ENCODE results near the gene BTBD19.

The BTBD19 gene

GRCh38 chr1:44855742-44856141, 47.4 kb downstream of the BTBD19 start:
- H3K27ac ChIP-seq (ENCODE audit: insufficient read depth in 1 of 2, low read depth in 1 of 2, low read length in 2 of 2, poor library complexity in 1 of 2, severe bottlenecking in 2 of 2): no peak overlapping the region
- DNase-seq: no peak
- CTCF ChIA-PET: no interaction called here
- no peaks in the 10 kb centered on the region for H3K9me3 ChIP-seq (ENCODE audit: control extremely low read depth in 1 of 5, control insufficient read depth in 4 of 5, insufficient read depth in 2 of 5, low read depth in 1 of 5, low read length in 4 of 5)
- H3K36me3 ChIP-seq (ENCODE audit: control insufficient read depth in 4 of 4, insufficient read depth in 4 of 4, low read length in 3 of 4): peaks cover under 1 to 9% (median 4%) of the 10 kb centered on the region in 4 experiments
- no peak overlapping the region for H3K4me3 ChIP-seq (ENCODE audit: control insufficient read depth in 1 of 7, extremely low read depth in 1 of 7, insufficient read depth in 4 of 7, low read depth in 2 of 7, low read length in 6 of 7)
- peaks cover 0 to 14% (median 1%) of the 10 kb centered on the region in 4 experiments for H3K4me1 ChIP-seq (ENCODE audit: control extremely low read depth in 1 of 4, control insufficient read depth in 4 of 4, insufficient read depth in 4 of 4, low read length in 3 of 4)
- no peaks in the 10 kb centered on the region for H3K27me3 ChIP-seq (replicated peaks in 2 of 5; ENCODE audit: control insufficient read depth in 4 of 5, insufficient read depth in 5 of 5, low read length in 4 of 5)
- 55% methylated on average over 2 of the region's 7 CpGs for WGBS (ENCODE audit: insufficient coverage)
- POLR2A ChIA-PET: no interaction called here

- Histone ChIP-seq H3K27me3 (replicated peaks in 2 of 5; ENCODE audit: control insufficient read depth in 4 of 5, insufficient read depth in 5 of 5, low read length in 4 of 5) (no peaks in the 10 kb centered on the region), H3K4me1 (ENCODE audit: control extremely low read depth in 1 of 4, control insufficient read depth in 4 of 4, insufficient read depth in 4 of 4, low read length in 3 of 4) (peaks cover 0 to 16% (median 1%) of the 10 kb centered on the region in 4 experiments), H3K9me3 (ENCODE audit: control extremely low read depth in 1 of 5, control insufficient read depth in 4 of 5, insufficient read depth in 2 of 5, low read depth in 1 of 5, low read length in 4 of 5) (no peaks in the 10 kb centered on the region), H3K27ac (ENCODE audit: insufficient read depth in 1 of 2, low read depth in 1 of 2, low read length in 2 of 2, poor library complexity in 1 of 2, severe bottlenecking in 2 of 2) (no peak overlapping the region), H3K36me3 (ENCODE audit: control insufficient read depth in 4 of 4, insufficient read depth in 4 of 4, low read length in 3 of 4) (peaks cover 0 to 9% (median 4%) of the 10 kb centered on the region in 4 experiments), H3K4me3 (ENCODE audit: control insufficient read depth in 1 of 7, extremely low read depth in 1 of 7, insufficient read depth in 4 of 7, low read depth in 2 of 7, low read length in 6 of 7) (no peak overlapping the region)
- DNase-seq: no peak
- CTCF ChIA-PET: no interaction called here
- POLR2A ChIA-PET: no interaction called here
- WGBS (ENCODE audit: insufficient coverage): 97% methylated on average over 6 of the region's 7 CpGs
Observed at GRCh38 chr1:44857446-44857845, 49.1 kb downstream of the BTBD19 start.

- Histone ChIP-seq H3K36me3 (ENCODE audit: control insufficient read depth in 4 of 4, insufficient read depth in 4 of 4, low read length in 3 of 4) (peaks cover 0 to 10% (median 5%) of the 10 kb centered on the region in 4 experiments), H3K27ac (ENCODE audit: insufficient read depth in 1 of 2, low read depth in 1 of 2, low read length in 2 of 2, poor library complexity in 1 of 2, severe bottlenecking in 2 of 2) (no peak overlapping the region), H3K27me3 (replicated peaks in 2 of 5; ENCODE audit: control insufficient read depth in 4 of 5, insufficient read depth in 5 of 5, low read length in 4 of 5) (no peaks in the 10 kb centered on the region), H3K4me3 (ENCODE audit: control insufficient read depth in 1 of 7, extremely low read depth in 1 of 7, insufficient read depth in 4 of 7, low read depth in 2 of 7, low read length in 6 of 7) (no peak overlapping the region), H3K4me1 (ENCODE audit: control extremely low read depth in 1 of 4, control insufficient read depth in 4 of 4, insufficient read depth in 4 of 4, low read length in 3 of 4) (peaks cover 0 to 16% (median 1%) of the 10 kb centered on the region in 4 experiments), H3K9me3 (ENCODE audit: control extremely low read depth in 1 of 5, control insufficient read depth in 4 of 5, insufficient read depth in 2 of 5, low read depth in 1 of 5, low read length in 4 of 5) (no peaks in the 10 kb centered on the region)
- WGBS (ENCODE audit: insufficient coverage): 100% methylated on average over 1 of the region's 1 CpG
- POLR2A ChIA-PET: no interaction called here
- no peak for DNase-seq
- CTCF ChIA-PET: interaction anchor here (2.2 kb wide), 1 partner anchor 12 kb away, joined by 10 read pairs; no protein-coding TSS in a partner anchor
Observed at GRCh38 chr1:44860331-44860730, 52.0 kb downstream of the BTBD19 start.

- Histone ChIP-seq H3K9me3 (ENCODE audit: control extremely low read depth in 1 of 5, control insufficient read depth in 4 of 5, insufficient read depth in 2 of 5, low read depth in 1 of 5, low read length in 4 of 5) (no peaks in the 10 kb centered on the region), H3K27me3 (replicated peaks in 2 of 5; ENCODE audit: control insufficient read depth in 4 of 5, insufficient read depth in 5 of 5, low read length in 4 of 5) (no peaks in the 10 kb centered on the region), H3K36me3 (ENCODE audit: control insufficient read depth in 4 of 4, insufficient read depth in 4 of 4, low read length in 3 of 4) (peaks cover 0 to 10% (median 5%) of the 10 kb centered on the region in 4 experiments), H3K4me1 (ENCODE audit: control extremely low read depth in 1 of 4, control insufficient read depth in 4 of 4, insufficient read depth in 4 of 4, low read length in 3 of 4) (peaks cover 0 to 16% (median 1%) of the 10 kb centered on the region in 4 experiments), H3K4me3 (ENCODE audit: control insufficient read depth in 1 of 7, extremely low read depth in 1 of 7, insufficient read depth in 4 of 7, low read depth in 2 of 7, low read length in 6 of 7) (no peak overlapping the region), H3K27ac (ENCODE audit: insufficient read depth in 1 of 2, low read depth in 1 of 2, low read length in 2 of 2, poor library complexity in 1 of 2, severe bottlenecking in 2 of 2) (no peak overlapping the region)
- ChIA-PET CTCF (interaction anchor here (1.5 to 2.2 kb wide), 2 partner anchors 12 to 158 kb away, joined by 3 to 10 read pairs; no protein-coding TSS in a partner anchor), POLR2A (interaction anchor here (0.6 kb wide), 1 partner anchor 1387 kb away, joined by 3 read pairs; no protein-coding TSS in a partner anchor)
- no peak for DNase-seq
- WGBS (ENCODE audit: insufficient coverage): 89% methylated on average over 1 of the region's 1 CpG
Observed at GRCh38 chr1:44860891-44861425, 52.6 kb downstream of the BTBD19 start.

- WGBS (ENCODE audit: insufficient coverage): 86% methylated on average over 5 of the region's 5 CpGs
- DNase-seq: no peak
- H3K4me3 ChIP-seq (ENCODE audit: control insufficient read depth in 1 of 7, extremely low read depth in 1 of 7, insufficient read depth in 4 of 7, low read depth in 2 of 7, low read length in 6 of 7): no peak overlapping the region
Observed at GRCh38 chr1:44862829-44863401, 54.6 kb downstream of the BTBD19 start.

More at GRCh38 chr1:44862829-44863401, 54.6 kb downstream of the BTBD19 start:
- H3K36me3 ChIP-seq (ENCODE audit: control insufficient read depth in 4 of 4, insufficient read depth in 4 of 4, low read length in 3 of 4): peaks cover 0 to 8% (median 4%) of the 10 kb centered on the region in 4 experiments
- ChIA-PET POLR2A (no interaction called here), CTCF (no interaction called here)
- no peaks in the 10 kb centered on the region for H3K27me3 ChIP-seq (replicated peaks in 2 of 5; ENCODE audit: control insufficient read depth in 4 of 5, insufficient read depth in 5 of 5, low read length in 4 of 5)
- H3K9me3 ChIP-seq (ENCODE audit: control extremely low read depth in 1 of 5, control insufficient read depth in 4 of 5, insufficient read depth in 2 of 5, low read depth in 1 of 5, low read length in 4 of 5): no peaks in the 10 kb centered on the region
- H3K4me1 ChIP-seq (ENCODE audit: control extremely low read depth in 1 of 4, control insufficient read depth in 4 of 4, insufficient read depth in 4 of 4, low read length in 3 of 4): peaks cover 0 to 9% (median 1%) of the 10 kb centered on the region in 4 experiments
- H3K27ac ChIP-seq (ENCODE audit: insufficient read depth in 1 of 2, low read depth in 1 of 2, low read length in 2 of 2, poor library complexity in 1 of 2, severe bottlenecking in 2 of 2): no peak overlapping the region

All from common myeloid progenitor, CD34-positive (primary cell).